Astrocyte (in vitro differentiated cells and primary cell): Measurements from ENCODE around the gene SPOPL.

Experiments used
- CTCF ChIP-seq: IDR thresholded peaks from 2 replicates; pipeline ENCODE4 v1.5.1; 2011; ENCODE audit warnings: low read depth, mild to moderate bottlenecking, inconsistent platforms, low read length, moderate library complexity; ENCODE audit not compliant: insufficient read depth
- EZH2 ChIP-seq: IDR thresholded peaks from 2 replicates; pipeline ENCODE4 v1.6.1; 2012; ENCODE audit warnings: mild to moderate bottlenecking, low read length, inconsistent platforms; ENCODE audit not compliant: insufficient read depth

GRCh38 chr2:138610201-138610953 is 108.8 kb downstream of the SPOPL start:
- TF ChIP-seq CTCF (no peak), EZH2 (no peak)
